Lower leg skin (tissue), 3 donors: ENCODE results near the gene PMIS2.

Experiments
- CTCF ChIP-seq, 3 donors: fragments of 450-650 bp; IDR thresholded peaks; one replicate each; pipeline ENCODE4 v1.5.1; 2016; ENCODE audit warnings: antibody characterized with exemption in 3 of 3, mild to moderate bottlenecking in 3 of 3, moderate library complexity in 2 of 3
- POLR2A ChIP-seq, 2 donors: fragments of 450-650 bp; IDR thresholded peaks; one replicate each; pipeline ENCODE4 v1.6.1; 2016 to 2017; ENCODE audit warnings: antibody characterized with exemption in 2 of 2, mild to moderate bottlenecking in 1 of 2, moderate library complexity in 1 of 2

DNA sequence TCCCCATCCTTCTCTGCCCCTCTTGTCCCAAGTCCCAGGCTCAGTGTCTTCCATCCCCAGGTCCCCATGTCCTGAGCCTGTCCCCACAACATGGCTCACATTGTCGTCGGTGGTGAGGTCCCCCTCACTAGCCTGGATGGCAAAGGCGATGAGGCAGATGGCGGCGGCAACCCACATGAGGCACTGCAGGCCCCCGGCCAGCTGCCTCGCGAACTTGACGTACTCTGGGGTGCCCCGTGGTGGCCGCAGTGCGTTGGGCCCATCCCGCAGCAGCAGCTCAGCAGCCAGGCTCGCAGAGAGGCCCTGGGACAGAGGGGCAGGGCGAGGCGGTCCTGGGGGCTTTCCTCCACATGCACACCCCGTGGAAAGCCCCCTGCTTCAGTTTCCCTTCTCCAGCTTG, 23.6 kb upstream of the PMIS2 start:
- TF ChIP-seq CTCF (IDR thresholded peaks at IDR 0.05): no peak
- no peak for TF ChIP-seq POLR2A (IDR thresholded peaks at IDR 0.05)
